A375 (cell line): ENCODE results near the gene TUBB3. TPM values are rescaled to one million over a fixed set of nuclear protein-coding genes. Genes with fewer than 3 reads are reported as not detected.

Experiments used
- total RNA-seq: library from RNA; depleted of rRNA; stranded (reverse); fragments of >200 nt; shearing (Covaris generic); gene quantifications from 2 replicates; pipeline ENCODE4 v1.2.3, GENCODE V29; 2014; rRNA removed

TUBB3 gene
- 283 and 284 TPM in 2 replicates for total RNA-seq

DNA sequence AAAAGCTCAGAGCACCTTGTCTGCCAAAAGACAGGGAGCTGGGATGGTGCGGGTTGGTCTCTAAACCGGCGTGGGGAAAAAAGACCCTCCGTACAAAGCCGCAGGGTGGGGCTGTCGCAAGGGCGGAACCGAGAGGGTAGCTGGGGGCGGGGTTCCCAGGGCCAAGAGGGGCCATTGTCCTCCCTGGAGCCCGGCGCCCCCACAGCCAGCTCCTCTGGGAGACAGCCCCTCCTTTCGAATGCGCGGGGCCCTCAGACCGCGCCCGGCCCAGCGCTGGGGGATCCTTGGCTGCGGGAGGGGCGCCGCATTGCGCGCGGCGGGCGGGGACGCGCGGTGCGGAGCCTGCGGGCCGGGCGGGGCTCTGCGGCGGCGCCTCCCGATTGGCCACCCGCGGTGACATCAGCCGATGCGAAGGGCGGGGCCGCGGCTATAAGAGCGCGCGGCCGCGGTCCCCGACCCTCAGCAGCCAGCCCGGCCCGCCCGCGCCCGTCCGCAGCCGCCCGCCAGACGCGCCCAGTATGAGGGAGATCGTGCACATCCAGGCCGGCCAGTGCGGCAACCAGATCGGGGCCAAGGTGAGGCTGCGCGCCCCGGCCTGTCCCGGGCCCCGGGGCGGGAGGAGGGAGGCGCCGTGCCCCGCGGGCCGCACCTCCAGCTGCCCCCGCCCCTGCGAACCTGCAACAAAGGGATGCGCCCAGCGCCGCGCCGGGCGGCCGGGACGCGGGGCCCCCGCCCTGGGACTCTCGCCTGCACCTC is at the start of gene TUBB3:
TSS of gene TUBB3 (plus strand) at position 459 of the 756 bp plus-strand sequence. CDS start at position 519, 60 bp downstream.

DNA sequence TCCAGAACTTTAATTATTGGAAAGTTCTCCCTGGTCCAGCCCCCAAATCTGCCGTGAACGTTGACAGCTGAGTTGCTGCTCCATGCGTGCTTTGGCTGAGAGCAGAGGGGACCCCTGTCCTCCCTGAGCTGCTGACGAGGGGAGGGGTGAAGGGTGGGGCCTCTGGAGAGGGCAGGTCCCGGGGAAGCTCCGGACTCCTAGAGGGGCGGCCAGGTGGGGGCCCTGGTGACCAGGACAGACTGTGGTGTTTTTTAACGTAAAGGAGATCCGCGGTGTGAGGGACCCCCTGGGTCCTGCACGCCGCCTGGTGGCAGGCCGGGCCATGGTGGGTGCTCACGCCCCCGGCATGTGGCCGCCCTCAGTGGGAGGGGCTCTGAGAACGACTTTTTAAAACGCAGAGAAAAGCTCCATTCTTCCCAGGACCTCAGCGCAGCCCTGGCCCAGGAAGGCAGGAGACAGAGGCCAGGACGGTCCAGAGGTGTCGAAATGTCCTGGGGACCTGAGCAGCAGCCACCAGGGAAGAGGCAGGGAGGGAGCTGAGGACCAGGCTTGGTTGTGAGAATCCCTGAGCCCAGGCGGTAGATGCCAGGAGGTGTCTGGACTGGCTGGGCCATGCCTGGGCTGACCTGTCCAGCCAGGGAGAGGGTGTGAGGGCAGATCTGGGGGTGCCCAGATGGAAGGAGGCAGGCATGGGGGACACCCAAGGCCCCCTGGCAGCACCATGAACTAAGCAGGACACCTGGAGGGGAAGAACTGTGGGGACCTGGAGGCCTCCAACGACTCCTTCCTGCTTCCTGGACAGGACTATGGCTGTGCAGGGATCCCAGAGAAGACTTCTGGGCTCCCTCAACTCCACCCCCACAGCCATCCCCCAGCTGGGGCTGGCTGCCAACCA is 4.4 kb upstream of the TUBB3 start, which contains the start of gene MC1R:
TSS of gene MC1R (plus strand) at position 410 of the 895 bp plus-strand sequence. CDS start at position 807, 397 bp downstream.

Other genes starting within 250 kb of the TUBB3 start
- gene CDK10, start 236.7 kb upstream of the TUBB3 start, total RNA-seq: 57.1 and 66.7 TPM in 2 replicates
- 22.8 and 23.0 TPM in 2 replicates for gene SPATA2L, start 221.6 kb upstream of the TUBB3 start, total RNA-seq
- 12.2 and 15.2 TPM in 2 replicates for gene VPS9D1, start 202.4 kb upstream of the TUBB3 start, total RNA-seq
- gene ZNF276, start 201.8 kb upstream of the TUBB3 start, total RNA-seq: 33.5 and 36.4 TPM in 2 replicates
- gene FANCA, start 106.7 kb upstream of the TUBB3 start, total RNA-seq: 52.9 and 57.0 TPM in 2 replicates
- gene SPIRE2, start 94.9 kb upstream of the TUBB3 start, total RNA-seq: 7.6 and 11.8 TPM in 2 replicates
- gene TCF25, start 49.8 kb upstream of the TUBB3 start, total RNA-seq: 98.2 and 113 TPM in 2 replicates
- gene MC1R, start 4.5 kb upstream of the TUBB3 start, total RNA-seq: 12.2 and 13.8 TPM in 2 replicates
- 107 and 111 TPM in 2 replicates for gene DEF8, start 25.4 kb downstream of the TUBB3 start, total RNA-seq
- gene DBNDD1, start 96.1 kb downstream of the TUBB3 start, total RNA-seq: 8.2 and 10.7 TPM in 2 replicates
- gene PRDM7, start 154.0 kb downstream of the TUBB3 start, total RNA-seq: 0.05 TPM in 1 of 2 replicates, not detected in the other